8988T (cell line): ENCODE results near the gene PPP2R3C.
"Not testable (repeated sequence)": the region's sequence is repeated elsewhere in the genome, so short reads cannot be mapped to it uniquely, and the experiment has no call there.

Experiments used
- DNase-seq: peaks from one replicate; pipeline ENCODE4 v3.0.0; 2011

The PPP2R3C gene

DNA sequence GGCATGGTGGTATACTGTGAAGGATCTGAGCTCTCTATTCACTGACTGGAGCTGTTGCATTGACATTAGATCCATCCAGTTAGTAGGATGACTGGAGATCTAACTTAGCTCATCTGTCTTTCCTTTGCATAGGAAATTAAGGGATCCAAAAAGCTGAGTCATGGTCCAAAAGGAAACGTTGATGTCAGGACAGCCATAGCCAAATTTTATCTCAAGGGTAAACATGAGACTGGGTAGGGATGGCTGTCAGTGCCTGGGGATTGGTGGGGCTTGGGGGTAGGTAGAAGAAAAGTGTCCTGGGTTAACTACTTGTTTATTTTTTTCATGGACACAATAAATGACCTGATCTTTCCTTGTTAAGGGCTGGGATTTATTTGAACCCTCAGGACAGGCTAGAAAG, 71.1 kb downstream of the PPP2R3C start:
- no peak for DNase-seq

DNA sequence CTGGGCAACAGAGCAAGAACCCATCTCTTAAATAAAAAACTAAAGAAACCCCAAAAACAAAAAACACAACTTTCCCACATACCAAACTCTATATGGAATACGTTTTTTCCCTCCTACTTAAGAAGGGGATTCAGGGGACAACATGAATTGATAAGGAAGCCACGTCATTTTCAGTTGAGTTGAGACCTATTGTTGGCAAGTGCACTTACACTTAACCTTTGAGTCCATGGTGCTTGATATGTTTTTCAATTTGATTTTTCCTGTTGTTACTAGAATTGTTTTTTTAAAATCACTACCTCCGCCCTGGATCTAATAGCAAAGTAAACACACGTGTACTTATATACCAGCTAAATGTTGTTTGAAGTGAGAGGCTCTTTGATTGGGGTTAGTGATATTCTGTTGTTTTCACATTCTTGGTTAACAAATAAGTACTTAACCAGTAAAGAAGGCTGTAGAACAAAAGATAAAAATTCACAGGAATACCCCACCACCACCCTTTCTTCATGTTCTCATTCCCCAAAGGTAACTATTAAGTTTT, 73.7 kb downstream of the PPP2R3C start:
- no peak for DNase-seq

DNA sequence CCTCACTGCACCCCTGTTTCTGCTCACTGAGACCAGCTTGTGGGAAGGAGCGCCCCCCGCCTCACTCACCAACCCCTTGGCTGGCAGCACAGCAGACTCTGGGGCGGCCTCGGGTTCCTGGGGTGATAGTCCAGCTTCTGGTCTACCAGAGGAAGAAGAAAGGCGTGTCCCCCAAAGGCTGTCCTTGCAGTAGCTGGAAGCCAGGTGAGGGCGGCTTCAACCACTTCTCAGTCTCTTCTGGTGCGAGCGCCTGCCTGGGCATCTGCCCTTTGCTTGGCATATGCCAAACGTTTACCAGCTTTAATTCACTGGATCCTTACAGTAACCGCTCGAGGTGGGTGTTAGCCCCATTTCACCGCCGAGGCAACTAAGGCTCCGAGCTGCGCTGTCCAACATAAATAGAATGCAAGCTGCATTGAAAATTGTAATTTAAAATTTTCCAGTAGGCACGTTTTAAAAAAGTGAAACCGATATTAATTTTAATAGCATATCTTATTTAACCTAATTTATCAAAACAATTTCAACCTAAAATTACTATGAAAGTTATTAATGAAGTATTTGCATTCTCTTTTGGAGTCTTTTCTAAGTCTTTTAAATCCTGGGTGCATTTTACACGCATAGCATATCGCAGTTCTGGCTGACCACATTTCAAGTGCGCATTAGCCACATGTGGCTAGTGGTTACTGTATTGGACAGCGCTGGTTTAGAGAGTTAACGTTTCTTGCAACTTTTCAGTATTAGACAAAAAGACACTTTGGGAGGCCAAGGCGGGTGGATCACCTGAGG, 74.8 kb downstream of the PPP2R3C start:
- DNase-seq, result no peak

DNA sequence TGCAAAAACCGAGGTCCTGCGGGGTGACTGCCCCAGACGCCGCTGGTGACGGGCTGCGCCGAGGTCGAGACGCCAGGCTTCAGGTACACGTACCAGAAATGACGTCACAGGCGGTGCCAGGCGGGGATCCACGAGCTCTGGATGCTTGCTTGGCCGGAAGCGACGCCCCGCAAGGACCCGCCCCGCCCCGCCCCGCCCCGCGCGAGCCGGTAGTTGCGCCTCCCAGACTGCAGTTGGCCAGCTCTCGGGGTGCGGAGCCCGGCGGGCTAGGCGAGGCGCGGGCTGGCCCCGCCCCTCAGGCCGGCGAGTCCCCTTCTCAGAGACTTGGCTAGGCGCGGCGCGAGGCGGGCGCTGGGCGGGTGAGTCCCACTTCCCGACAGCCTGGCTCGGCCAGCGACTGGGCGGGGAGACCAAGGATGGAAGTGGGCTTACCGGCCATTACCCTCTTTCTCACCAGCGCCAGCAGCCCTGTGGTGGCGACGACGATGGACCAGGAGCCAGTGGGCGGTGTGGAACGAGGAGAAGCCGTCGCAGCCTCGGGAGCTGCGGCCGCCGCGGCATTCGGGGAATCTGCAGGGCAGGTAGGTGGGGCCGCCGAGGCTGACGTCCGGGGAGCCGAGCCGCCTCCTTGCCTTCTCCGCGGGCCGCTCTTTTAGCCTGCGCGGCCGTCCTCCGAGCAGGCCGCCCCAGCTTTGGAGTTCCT, 75.6 kb downstream of the PPP2R3C start, which contains the start of gene FAM177A1:
TSS of gene FAM177A1 (plus strand) at position 225 of the 703 bp plus-strand sequence. CDS start at position 417, 192 bp downstream.
- peak; percentile 91 for DNase-seq

DNA sequence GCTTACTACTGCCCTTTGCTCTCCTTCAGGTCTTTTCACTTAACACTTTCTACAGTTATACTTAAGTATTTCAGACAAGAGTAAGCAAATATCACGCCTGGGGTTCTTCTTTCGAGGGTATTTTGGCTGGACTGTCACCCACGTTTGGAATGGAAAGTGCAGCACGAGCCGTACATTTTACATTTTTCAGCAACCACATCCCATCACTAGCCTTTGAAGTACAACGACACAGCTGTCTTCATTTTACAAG, 76.1 kb downstream of the PPP2R3C start:
- no peak for DNase-seq

DNA sequence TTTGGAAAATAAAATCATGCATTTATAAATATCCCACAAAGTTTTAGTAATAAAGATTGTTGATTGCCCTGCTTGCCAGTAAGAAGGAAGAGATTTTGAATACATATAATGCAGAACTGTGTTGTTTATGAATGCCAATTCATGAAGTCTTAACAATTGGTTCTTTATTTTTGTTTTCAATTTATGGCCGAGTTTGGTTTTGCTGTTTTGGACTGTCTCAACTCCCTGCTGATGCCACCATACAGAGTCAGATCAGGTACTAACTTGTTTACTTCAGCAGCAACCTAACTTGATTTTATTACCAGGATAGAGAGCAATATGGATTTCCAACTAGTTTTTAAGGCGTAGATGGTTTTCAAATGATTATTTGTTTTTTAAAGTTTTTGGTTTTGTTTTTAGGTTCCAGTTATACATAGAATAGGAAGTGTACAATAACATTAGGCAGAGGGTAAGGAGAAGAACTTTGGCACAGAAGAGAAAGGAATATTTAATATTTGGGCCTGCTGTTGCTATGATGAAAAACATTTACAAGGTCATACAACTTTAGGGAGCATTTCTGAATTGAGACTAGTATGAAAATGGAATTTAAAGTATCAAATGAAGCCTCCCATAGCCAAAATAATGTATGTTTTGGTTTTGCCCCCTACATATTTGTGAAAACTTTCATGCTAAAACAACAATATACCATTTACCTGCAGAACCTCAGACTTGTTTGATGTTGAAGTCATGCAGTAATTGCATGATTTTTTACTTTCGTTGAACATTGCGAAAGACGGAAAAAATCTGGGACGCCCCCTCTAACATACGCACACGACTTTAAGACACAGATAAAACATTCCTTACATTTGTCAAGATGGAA, 76.6 kb downstream of the PPP2R3C start:
- DNase-seq, result no peak

DNA sequence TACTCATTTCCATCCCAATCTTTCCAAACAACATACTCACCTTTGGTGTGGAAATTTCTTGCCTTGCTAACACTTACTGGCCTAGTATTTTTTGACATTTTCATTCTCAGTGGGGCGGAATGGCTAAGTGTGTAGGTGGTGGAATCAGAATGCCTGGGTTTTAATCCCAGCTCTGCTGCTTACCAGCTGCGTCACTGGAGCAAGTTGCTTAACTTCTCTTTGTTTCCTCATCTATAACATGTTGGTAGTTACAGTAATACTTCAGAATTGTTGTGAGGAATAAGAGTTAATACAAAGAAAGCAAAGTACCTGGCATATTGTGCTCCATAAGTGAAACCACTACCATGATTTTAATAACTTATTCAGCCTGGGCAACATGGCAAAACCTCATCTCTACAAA, 78.7 kb downstream of the PPP2R3C start:
- no peak for DNase-seq

DNA sequence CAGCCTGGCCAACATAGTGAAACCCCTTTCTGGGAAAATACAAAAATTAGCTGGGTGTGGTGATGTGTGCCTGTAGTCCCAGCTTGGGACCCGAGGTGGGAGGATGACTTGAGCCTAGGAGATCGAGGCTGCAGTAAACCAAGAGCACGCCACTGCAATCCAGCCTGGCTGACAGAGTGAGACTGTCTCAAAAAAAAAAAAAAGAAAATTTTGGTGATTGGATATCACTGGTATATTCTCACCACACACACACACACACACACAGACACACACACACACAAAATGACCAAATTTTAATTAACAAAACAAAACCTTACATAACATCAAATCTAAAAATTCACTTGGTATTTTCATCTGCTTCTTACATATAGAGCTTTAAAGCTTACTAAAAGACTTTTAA, 79.2 kb downstream of the PPP2R3C start:
- DNase-seq, result no peak

DNA sequence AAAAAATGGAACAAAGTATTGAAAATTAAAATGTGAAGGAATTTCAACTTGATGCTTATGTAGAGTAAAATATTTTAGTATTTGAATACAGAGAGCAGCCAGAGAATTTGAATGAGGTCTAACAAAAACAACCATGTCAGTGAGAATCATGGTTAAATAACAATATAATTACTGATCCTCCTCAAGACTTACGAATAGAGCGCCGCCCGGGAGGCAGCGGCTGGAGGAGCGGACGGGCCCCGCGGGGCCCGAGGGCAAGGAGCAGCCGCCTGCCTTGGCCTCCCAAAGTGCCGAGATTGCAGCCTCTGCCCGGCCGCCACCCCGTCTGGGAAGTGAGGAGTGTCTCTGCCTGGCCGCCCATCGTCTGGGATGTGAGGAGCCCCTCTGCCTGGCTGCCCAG, 83.5 kb downstream of the PPP2R3C start:
- DNase-seq, result not testable (repeated sequence)
